ENCODE measurements around the gene DNAJC1. TPM values are rescaled to one million over a fixed set of nuclear protein-coding genes. Genes with fewer than 3 reads are reported as not detected.
"Not testable (repeated sequence)": the region's sequence is repeated elsewhere in the genome, so short reads cannot be mapped to it uniquely, and the experiment has no call there.

Gene DNAJC1
- total RNA-seq, 2 experiments from 2014 or later = 26.5 to 32.5 TPM

- DNase-seq = peak; percentile 45
- CTCF ChIA-PET = interaction anchor here (2.1 kb wide), 1 partner anchor 12 kb away, joined by 5 read pairs; no protein-coding TSS in a partner anchor
- Mint-ChIP-seq H3K27me3 (peaks cover 2% of the 10 kb centered on the region), H3K36me3 (peaks cover 11% of the 10 kb centered on the region), H3K27ac (peak overlapping the region; percentile 61), H3K9me3 (ENCODE audit: low read depth) (peaks cover 2% of the 10 kb centered on the region), H3K4me1 (peaks cover 13% of the 10 kb centered on the region), H3K4me3 (peak overlapping the region; percentile 30)
- ATAC-seq = peak; percentile 84
Measured at GRCh38 chr10:22022257-22023032, 18.9 kb upstream of the DNAJC1 start.

DNA sequence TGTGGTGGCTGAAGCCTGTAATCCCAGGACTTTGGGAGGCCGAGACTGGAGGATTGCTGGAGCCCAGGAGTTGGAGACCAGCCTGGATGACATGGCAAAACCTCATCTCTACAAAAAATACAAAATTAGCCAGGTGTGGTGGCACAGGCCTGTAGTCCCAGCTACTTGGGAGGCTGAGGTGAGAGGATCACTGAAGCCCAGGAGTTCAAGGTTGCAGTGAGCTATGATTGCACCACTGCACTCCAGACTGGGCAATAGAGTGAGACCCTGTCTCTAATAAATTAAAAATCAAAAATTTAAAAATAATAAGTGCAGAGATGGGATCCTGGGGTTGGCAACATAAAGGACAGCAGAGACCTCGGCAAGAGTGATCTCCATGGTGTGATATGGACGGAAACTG is 17.6 kb upstream of the DNAJC1 start:
- not testable (repeated sequence) for DNase-seq; H3K36me3 Mint-ChIP-seq; H3K4me3 Mint-ChIP-seq; H3K27me3 Mint-ChIP-seq; H3K9me3 Mint-ChIP-seq (ENCODE audit: low read depth); H3K27ac Mint-ChIP-seq; ATAC-seq
- H3K4me1 Mint-ChIP-seq = peaks cover 13% of the 10 kb centered on the region
- CTCF ChIA-PET = interaction anchor here (2.1 kb wide), 1 partner anchor 11 kb away, joined by 5 read pairs; no protein-coding TSS in a partner anchor

DNA sequence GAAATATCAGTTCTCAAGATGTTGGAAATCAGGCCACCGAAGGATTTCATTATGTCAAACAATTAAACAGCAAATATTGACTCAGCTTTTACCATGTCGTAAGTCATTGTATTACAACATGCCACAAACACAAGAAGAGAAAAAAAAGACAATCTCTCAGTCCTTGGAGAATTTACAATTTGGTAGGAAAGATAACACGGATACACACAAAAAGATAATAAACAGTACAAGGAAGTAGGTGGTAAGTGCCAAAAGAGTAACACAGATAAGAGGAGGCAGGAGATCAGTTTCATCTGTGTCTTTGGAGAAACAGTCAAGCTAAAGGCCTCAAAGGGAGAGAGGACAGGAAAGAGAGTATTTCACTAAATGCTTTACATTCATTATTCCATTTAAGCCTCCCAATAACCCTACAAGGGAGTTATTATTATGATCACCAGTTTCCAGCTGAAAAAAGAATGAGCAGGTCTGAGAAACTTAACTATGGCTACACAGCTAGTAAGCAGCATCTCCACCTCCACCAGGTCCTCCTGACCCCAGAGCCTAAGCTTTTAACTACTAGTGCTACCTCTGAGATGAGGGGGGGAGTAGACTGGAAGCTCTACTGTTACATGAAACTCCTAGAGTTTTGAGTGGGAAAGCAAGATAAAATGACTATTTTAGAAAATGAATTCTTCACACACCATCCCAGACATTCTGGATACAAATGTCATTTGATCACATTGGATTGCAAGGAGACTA is 13.9 kb upstream of the DNAJC1 start:
- no peak for ATAC-seq
- CTCF ChIA-PET = interaction anchor here (1.0 kb wide), 1 partner anchor 13 kb away, joined by 3 read pairs; the partner anchor contains the start of gene DNAJC1
- Mint-ChIP-seq H3K4me1 (peaks cover 6% of the 10 kb centered on the region), H3K9me3 (ENCODE audit: low read depth) (no peaks in the 10 kb centered on the region), H3K27ac (no peak overlapping the region), H3K36me3 (peaks cover 7% of the 10 kb centered on the region), H3K27me3 (peaks cover 5% of the 10 kb centered on the region), H3K4me3 (no peak overlapping the region)
- DNase-seq = no peak

- DNase-seq = no peak
- peaks cover 10% of the 10 kb centered on the region for H3K27me3 Mint-ChIP-seq
- CTCF ChIA-PET = no interaction called here
- no peak overlapping the region for H3K27ac Mint-ChIP-seq
- no peak overlapping the region for H3K4me3 Mint-ChIP-seq
- no peaks in the 10 kb centered on the region for H3K4me1 Mint-ChIP-seq
- H3K36me3 Mint-ChIP-seq = peaks cover 1% of the 10 kb centered on the region
- no peaks in the 10 kb centered on the region for H3K9me3 Mint-ChIP-seq (ENCODE audit: low read depth)
- ATAC-seq = no peak
Measured at GRCh38 chr10:22016046-22016705, 12.6 kb upstream of the DNAJC1 start.

GRCh38 chr10:22010973-22011408 is 7.5 kb upstream of the DNAJC1 start:
- CTCF ChIA-PET = interaction anchor here (0.9 to 3.4 kb wide), 7 partner anchors 8 to 978 kb away, joined by 3 to 16 read pairs (median 4); partner anchors contain the start of gene DNAJC1
- Mint-ChIP-seq H3K9me3 (ENCODE audit: low read depth) (no peaks in the 10 kb centered on the region), H3K27me3 (peaks cover 26% of the 10 kb centered on the region), H3K4me1 (no peaks in the 10 kb centered on the region), H3K4me3 (no peak overlapping the region), H3K36me3 (no peaks in the 10 kb centered on the region), H3K27ac (no peak overlapping the region)
- ATAC-seq = no peak
- DNase-seq = no peak

- no peak for ATAC-seq
- H3K36me3 Mint-ChIP-seq = no peaks in the 10 kb centered on the region
- DNase-seq = no peak
- no peaks in the 10 kb centered on the region for H3K4me1 Mint-ChIP-seq
- CTCF ChIA-PET = interaction anchor here (0.9 to 3.4 kb wide), 8 partner anchors 8 to 978 kb away, joined by 3 to 16 read pairs (median 4); partner anchors contain the start of gene DNAJC1
- no peak overlapping the region for H3K27ac Mint-ChIP-seq
- peaks cover 29% of the 10 kb centered on the region for H3K27me3 Mint-ChIP-seq
- H3K4me3 Mint-ChIP-seq = no peak overlapping the region
- no peaks in the 10 kb centered on the region for H3K9me3 Mint-ChIP-seq (ENCODE audit: low read depth)
Measured at GRCh38 chr10:22010539-22010938, 7.0 kb upstream of the DNAJC1 start.

- CTCF ChIA-PET = no interaction called here
- Mint-ChIP-seq H3K4me3 (no peak overlapping the region), H3K27me3 (peaks cover 21% of the 10 kb centered on the region), H3K27ac (no peak overlapping the region), H3K9me3 (ENCODE audit: low read depth) (no peaks in the 10 kb centered on the region), H3K36me3 (no peaks in the 10 kb centered on the region), H3K4me1 (peaks cover 18% of the 10 kb centered on the region)
- ATAC-seq (no peak), DNase-seq (no peak)
Measured at GRCh38 chr10:22006379-22006884, 2.9 kb upstream of the DNAJC1 start.

DNA sequence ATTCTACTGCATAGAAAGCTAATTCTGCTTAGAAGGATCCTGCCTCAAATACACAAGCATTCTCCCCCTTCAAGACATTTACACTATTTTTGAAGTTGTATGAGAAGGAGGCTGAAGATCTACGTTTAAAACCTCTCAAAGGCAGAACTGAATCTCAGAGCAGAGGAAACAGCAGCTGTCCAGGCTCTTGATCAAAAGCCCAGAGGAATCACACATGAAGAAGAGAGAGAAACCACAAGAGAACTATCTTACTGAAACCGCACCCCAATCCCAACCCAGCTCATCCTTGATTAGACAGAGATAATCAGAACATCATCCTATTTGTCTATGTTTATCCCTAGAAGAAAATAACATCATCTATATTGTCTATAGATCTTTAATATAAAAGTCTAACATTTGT is 2.2 kb upstream of the DNAJC1 start:
- no peaks in the 10 kb centered on the region for H3K9me3 Mint-ChIP-seq (ENCODE audit: low read depth)
- H3K36me3 Mint-ChIP-seq = no peaks in the 10 kb centered on the region
- peaks cover 22% of the 10 kb centered on the region for H3K4me1 Mint-ChIP-seq
- CTCF ChIA-PET = no interaction called here
- no peak overlapping the region for H3K4me3 Mint-ChIP-seq
- no peak for DNase-seq
- no peak for ATAC-seq
- H3K27me3 Mint-ChIP-seq = peaks cover 21% of the 10 kb centered on the region
- H3K27ac Mint-ChIP-seq = no peak overlapping the region

DNA sequence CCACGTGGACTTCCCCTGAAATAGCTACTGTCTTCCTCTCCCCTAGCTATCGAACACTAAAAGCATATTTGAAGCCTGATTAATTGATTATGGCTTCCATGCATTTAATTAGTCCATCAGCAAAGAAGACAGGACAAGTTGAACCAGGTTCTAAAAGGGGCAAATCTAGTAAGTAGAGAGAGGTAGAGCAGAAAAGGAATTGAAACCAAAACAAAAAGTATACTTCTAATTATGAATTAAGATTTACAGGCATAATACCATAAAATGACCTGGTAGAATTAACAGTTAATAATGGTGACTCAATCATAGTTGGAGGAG is 393 bp upstream of the DNAJC1 start:
- ATAC-seq (no peak), DNase-seq (no peak)
- Mint-ChIP-seq H3K4me3 (peak overlapping the region; percentile 94), H3K27ac (peak overlapping the region; percentile 75), H3K4me1 (peaks cover 28% of the 10 kb centered on the region), H3K27me3 (peaks cover 14% of the 10 kb centered on the region), H3K9me3 (ENCODE audit: low read depth) (no peaks in the 10 kb centered on the region), H3K36me3 (peaks cover 2% of the 10 kb centered on the region)
- CTCF ChIA-PET = interaction anchor here (0.7 to 2.9 kb wide), 7 partner anchors 8 to 985 kb away, joined by 3 to 20 read pairs (median 5); no protein-coding TSS in a partner anchor

- Mint-ChIP-seq H3K36me3 (peaks cover 2% of the 10 kb centered on the region), H3K27me3 (peaks cover 14% of the 10 kb centered on the region), H3K4me1 (peaks cover 30% of the 10 kb centered on the region), H3K27ac (peak overlapping the region; percentile 98), H3K9me3 (ENCODE audit: low read depth) (no peaks in the 10 kb centered on the region), H3K4me3 (peak overlapping the region; percentile 94)
- ATAC-seq = peak; percentile 25
- CTCF ChIA-PET = interaction anchor here (1.3 to 2.9 kb wide), 6 partner anchors 9 to 675 kb away, joined by 3 to 20 read pairs (median 7); no protein-coding TSS in a partner anchor
- DNase-seq = no peak
Measured at GRCh38 chr10:22002591-22003176, 846 bp downstream of the DNAJC1 start.

GRCh38 chr10:21995557-21995956 is 8.0 kb downstream of the DNAJC1 start:
- Mint-ChIP-seq H3K9me3 (ENCODE audit: low read depth) (no peaks in the 10 kb centered on the region), H3K4me1 (peaks cover 15% of the 10 kb centered on the region)
- CTCF ChIA-PET = no interaction called here

DNA sequence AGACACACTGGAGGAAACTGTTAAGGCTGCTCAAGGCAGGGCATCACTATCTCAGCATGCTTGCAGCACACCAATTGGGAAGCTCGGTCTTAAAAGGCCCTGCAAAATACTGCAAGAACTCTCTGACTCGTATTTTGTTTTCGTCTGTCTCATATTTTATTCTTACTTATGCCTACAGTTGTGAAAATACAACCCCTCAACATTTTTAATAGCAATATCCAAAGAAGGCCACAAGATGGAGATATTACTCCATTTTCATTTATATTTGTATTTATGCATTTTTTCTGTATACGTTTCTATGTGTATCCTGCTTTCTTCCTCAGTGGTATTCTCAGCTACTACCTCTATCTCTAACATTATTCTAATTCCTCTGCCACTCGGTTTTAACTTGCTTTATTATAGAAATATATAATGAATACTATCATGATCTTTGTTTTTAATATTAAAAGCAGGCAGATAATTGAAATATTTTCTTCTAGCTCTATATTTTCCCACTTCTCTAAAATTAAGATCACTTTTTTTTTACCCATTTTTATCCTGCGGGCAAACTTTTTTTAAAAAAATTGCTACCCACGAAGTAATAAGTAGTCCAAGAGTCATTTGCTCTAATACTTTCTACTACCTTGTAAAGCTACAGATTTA is 10.0 kb downstream of the DNAJC1 start:
- ATAC-seq (no peak), DNase-seq (no peak)
- Mint-ChIP-seq H3K9me3 (ENCODE audit: low read depth) (no peaks in the 10 kb centered on the region), H3K4me3 (no peak overlapping the region), H3K36me3 (no peaks in the 10 kb centered on the region), H3K27me3 (no peaks in the 10 kb centered on the region), H3K4me1 (peaks cover 11% of the 10 kb centered on the region), H3K27ac (no peak overlapping the region)
- CTCF ChIA-PET = interaction anchor here (0.6 to 3.0 kb wide), 12 partner anchors 9 to 997 kb away, joined by 3 to 20 read pairs (median 4); partner anchors contain the start of gene DNAJC1

More at GRCh38 chr10:21995557-21995956, 8.0 kb downstream of the DNAJC1 start:
- H3K4me3 Mint-ChIP-seq = no peak overlapping the region
- peaks cover 2% of the 10 kb centered on the region for H3K36me3 Mint-ChIP-seq
- H3K27ac Mint-ChIP-seq = no peak overlapping the region
- no peak for ATAC-seq
- no peaks in the 10 kb centered on the region for H3K27me3 Mint-ChIP-seq
- no peak for DNase-seq
